ENCODE measurements around the gene NYNRIN. TPM values are rescaled to one million over a fixed set of nuclear protein-coding genes. Genes with fewer than 3 reads are reported as not detected.
"Not testable (repeated sequence)": the region's sequence is repeated elsewhere in the genome, so short reads cannot be mapped to it uniquely, and the experiment has no call there.

Gene NYNRIN
- 10 to 100 TPM; 40.3 to 47.7 (median 40.4) TPM for polyA plus RNA-seq (ENCODE audit: insufficient read length in 3 of 3)

DNA sequence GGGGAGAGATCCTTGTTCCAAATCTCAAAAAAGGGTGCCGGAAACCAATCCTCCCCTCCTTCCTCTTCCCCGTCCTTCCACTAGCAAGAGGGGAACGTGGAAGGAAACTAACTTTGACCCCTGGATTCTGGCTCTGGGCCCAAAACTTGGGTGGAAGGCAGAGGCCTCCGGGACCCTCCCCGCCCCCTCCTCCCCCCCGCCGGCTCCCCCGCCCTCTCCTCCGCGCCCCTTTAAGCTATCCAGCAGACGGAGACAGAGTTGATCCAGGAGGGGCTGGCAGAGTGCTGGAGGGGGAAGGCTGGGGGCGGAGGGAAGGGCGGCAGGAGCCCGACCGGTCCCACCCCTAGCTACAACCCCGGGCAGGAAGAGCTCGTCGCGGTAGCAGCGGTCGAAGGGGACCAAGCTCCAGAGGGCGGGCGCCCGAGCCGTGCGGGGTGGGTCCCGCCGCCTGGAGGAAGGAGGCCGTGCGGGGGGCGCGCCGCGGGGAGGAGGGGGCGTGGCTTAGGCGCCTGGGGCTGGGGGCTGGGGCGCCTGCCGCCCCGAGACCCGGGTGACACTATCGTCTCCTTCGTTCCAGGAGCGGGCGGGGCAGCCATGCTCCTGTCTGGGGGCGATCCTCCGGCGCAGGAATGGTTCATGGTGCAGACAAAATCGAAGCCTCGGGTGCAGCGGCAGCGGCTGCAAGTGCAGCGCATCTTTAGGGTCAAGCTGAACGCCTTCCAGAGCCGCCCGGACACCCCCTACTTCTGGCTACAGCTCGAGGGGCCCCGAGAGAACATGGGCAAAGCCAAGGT, at the start of gene NYNRIN:
NYNRIN (plus strand) TSS at position 351 of the 794 bp plus-strand sequence; CDS start at position 595, 244 bp downstream.
- DNase-seq (ENCODE audit: low read depth in 3 of 3, low spot score in 2 of 3): peak in 1 of 3 donors; percentile 64

DNA sequence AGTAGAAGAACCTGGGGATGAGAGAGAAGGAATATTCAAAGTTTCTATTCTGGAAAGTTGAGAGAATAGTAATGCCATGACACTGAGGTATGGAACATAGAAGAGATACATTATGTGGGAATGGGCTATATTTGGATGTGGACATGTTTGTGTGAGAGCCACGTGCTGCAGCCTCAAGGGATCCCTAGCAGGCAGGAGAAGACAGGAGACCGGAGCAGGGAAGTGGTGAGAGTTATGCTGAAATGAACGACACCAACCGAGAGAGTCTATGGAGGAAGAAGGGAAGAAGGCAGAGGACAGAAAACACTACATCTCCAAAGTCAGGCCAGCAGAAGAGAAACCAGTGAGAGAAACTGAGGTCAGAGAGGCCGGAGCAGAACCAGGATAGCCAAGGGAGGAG, 49.1 kb upstream of the NYNRIN start:
- DNase-seq (ENCODE audit: low read depth in 3 of 3, low spot score in 2 of 3): no peak

GRCh38 chr14:24351517-24351916, 47.3 kb upstream of the NYNRIN start:
- DNase-seq (ENCODE audit: low read depth in 3 of 3, low spot score in 2 of 3): no peak

- DNase-seq (ENCODE audit: low read depth in 3 of 3, low spot score in 2 of 3): no peak
Observed at GRCh38 chr14:24353559-24354481, 45.0 kb upstream of the NYNRIN start.

DNA sequence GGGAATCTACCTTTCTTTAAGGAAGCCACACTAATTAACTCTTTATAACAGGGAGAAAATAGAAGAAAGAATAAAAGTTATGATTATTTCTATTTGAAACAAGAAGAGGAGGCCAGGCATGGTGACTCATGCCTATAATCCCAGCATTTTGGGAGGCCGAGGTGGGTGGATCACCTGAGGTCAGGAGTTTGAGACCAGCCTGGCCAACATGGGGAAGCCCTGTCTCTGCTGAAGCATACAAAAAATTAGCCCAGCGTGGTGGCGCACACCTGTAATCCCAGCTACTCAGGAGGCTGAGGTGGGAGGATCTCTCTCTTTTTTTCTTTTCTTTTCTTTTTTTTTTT, 44.3 kb upstream of the NYNRIN start:
- not testable (repeated sequence) for DNase-seq (ENCODE audit: low read depth in 3 of 3, low spot score in 2 of 3)

GRCh38 chr14:24355009-24355408, 43.8 kb upstream of the NYNRIN start:
- DNase-seq (ENCODE audit: low read depth in 3 of 3, low spot score in 2 of 3): no peak

DNA sequence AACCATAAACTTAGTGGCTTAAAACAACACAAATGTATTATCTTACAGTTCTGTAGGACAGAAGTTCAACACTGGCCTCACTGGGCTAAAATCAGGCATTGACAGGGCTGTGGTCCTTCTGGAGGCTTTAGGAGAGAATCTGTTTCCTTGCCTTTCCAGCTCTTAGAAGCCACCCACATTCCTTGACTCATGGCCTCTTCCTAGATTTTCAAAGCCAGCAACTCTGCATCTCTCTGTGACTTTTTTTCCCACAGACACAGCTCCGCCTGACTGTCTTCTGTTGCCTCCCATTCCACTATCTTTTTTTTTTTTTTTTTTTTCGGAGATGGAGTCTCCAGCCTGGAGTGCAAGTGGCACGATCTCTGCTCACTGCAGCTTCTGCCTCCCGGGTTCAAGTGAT, 42.6 kb upstream of the NYNRIN start:
- no peak for DNase-seq (ENCODE audit: low read depth in 3 of 3, low spot score in 2 of 3)

DNA sequence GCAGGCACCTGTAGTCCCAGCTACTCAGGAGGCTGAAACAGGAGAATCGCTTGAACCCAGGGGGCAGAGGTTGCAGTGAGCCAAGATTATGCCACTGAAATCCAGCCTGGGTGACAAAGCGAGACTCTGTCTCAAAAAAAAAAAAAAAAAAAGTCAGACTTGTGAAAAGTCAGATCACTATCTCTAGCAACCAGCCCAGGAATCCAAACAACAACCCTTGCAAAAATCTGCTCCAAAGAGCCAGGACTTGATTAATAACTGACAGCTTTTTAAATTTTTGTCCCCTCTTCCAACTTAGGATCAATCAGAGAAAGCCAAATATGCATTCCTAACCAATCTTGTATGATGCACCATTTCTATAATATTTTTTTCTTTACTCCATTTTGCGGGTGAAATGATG, 38.5 kb upstream of the NYNRIN start:
- DNase-seq (ENCODE audit: low read depth in 3 of 3, low spot score in 2 of 3): no peak

GRCh38 chr14:24361326-24361725, 37.5 kb upstream of the NYNRIN start:
- DNase-seq (ENCODE audit: low read depth in 3 of 3, low spot score in 2 of 3): no peak

DNA sequence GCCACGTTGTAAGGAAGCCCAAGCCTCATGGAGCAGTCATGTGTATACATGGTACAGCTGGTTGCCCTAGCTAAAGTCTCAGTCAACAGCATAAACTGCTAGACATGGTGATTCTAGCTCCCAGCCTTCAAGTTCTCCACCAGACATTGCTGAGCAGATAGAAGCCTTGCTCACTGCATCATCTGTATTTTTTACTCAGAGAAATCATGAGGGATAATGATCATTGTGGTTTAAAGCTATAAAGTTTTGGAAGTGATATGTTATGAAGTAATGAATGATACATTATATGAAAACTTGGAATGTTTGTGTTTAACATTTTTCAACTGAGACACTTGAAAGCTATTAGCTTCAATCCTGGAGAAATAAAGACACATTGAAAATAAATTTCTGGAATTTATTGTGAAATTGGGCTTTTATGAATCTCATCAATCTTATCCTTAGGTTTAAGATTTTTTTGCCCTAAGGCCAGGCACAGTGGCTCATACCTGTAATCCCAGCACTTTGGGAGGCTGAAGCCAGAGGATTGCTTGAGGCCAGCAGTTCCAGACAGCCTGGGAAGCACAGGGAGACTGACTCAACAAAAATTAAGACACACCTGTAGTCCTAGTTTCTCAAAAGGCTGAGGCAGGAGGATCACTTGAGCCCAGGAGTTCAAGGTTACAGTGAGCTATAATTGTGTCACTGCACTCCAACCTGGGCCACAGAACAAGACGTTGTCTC, 36.4 kb upstream of the NYNRIN start:
- no peak for DNase-seq (ENCODE audit: low read depth in 3 of 3, low spot score in 2 of 3)

DNA sequence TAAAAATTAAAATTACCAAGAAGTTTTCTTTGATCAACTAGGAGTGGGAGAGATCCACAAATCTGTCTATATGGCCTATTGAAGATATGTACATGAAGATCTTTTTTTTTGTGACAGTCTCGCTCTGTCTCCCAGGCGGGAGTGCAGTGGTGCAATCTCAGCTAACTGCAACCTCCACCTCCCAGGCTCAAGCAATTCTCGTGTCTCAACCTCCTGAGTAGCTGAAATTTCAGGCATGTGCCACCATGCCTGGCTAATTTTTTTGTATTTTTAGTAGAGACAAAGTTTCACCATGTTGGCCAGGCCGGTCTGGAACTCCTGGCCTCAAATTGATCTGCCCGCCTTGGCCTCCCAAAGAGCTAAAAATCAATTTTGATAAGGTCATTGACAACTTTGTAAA, 35.4 kb upstream of the NYNRIN start:
- no peak for DNase-seq (ENCODE audit: low read depth in 3 of 3, low spot score in 2 of 3)

- no peak for DNase-seq (ENCODE audit: low read depth in 3 of 3, low spot score in 2 of 3)
Observed at GRCh38 chr14:24364841-24365240, 34.0 kb upstream of the NYNRIN start.

GRCh38 chr14:24365600-24366412, 33.0 kb upstream of the NYNRIN start:
- peak; percentile 74 to 81 (median 79) for DNase-seq (ENCODE audit: low read depth in 3 of 3, low spot score in 2 of 3)

DNA sequence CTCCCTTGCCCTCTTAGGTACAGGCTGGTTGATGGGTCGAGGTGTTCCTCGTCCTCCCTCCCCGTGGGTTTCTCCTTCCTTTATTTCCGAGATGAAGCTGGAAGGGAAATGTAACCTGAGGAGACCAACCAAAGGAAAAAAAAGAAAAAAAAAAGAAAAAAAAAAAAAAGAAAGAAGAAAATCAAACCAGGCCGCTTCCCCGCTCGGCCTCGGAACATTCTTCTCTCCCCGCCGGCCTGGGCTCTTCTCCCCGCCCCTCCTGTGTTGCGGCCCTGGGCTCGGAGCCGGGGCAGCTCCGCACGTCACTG, 32.4 kb upstream of the NYNRIN start:
- peak in 1 of 3 donors; percentile 47 for DNase-seq (ENCODE audit: low read depth in 3 of 3, low spot score in 2 of 3)

DNA sequence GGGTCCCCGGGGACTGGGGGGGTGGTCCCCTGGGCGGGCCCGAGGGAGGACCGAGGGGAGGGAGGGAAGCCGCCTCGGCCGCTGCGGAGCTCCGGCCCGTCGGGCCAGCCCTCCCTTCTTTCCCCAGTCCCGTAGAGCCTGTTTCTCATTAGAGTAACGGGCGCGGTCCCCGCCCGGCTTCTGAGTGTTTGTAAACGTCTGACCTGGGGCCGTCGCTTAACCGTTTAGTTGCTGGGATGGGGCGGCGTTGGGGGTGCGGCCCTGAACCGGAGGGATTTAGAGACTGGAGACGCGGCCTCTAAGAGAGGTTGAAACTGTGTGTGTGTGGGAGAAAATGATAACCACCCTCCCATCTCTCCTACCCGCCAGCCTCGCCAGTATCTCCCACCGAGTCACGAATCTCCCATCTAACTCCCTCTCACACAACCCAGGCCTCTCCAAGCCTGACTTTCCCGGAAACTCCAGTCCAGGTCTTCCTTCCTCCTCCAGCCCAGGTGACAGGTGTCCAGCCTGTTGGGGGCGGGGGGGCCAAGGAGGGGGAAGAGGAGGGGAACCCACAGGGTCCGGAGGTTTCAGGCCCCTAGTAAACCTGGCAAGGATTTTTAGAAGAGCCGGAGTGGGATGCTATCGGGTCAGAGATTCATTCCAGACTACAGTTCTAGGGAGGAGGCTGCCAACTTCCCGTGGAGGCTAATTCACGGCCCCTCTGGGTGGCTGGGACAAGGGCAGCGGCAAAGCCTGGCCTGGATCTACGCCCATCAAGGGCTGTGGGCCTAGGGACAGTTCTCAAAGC, 31.9 kb upstream of the NYNRIN start:
- peak; percentile 90 to 95 (median 94) for DNase-seq (ENCODE audit: low read depth in 3 of 3, low spot score in 2 of 3)

- peak; percentile 77 to 89 (median 86) for DNase-seq (ENCODE audit: low read depth in 3 of 3, low spot score in 2 of 3)
Observed at GRCh38 chr14:24367514-24368211, 31.1 kb upstream of the NYNRIN start, which contains the start of gene NFATC4. Gene NFATC4 (plus strand): TSS chr14:24368184. CDS start chr14:24368341, 157 bp downstream.

GRCh38 chr14:24368212-24368561, 30.6 kb upstream of the NYNRIN start:
- DNase-seq (ENCODE audit: low read depth in 3 of 3, low spot score in 2 of 3): no peak

GRCh38 chr14:24368562-24369252, 30.1 kb upstream of the NYNRIN start:
- peak in 2 of 3 donors; percentile 65 to 67 for DNase-seq (ENCODE audit: low read depth in 3 of 3, low spot score in 2 of 3)
